Keratinocyte (primary cell): ENCODE results near the gene CLOCK. TPM values are rescaled to one million over a fixed set of nuclear protein-coding genes. Genes with fewer than 3 reads are reported as not detected.
A peak's percentile ranks its signal among the peaks of the same experiment; 100 is the strongest.

ENCODE experiments used
- DNase-seq: peaks from one replicate; pipeline ENCODE4 v3.0.0-alpha.2; 2011; ENCODE audit warnings: low read depth, missing footprints, low spot score
- FAIRE-seq: peaks from 2 replicates; lab custom pipeline; 2011; peaks lifted over from hg19 to GRCh38; lab: Jason Lieb, UNC
- H2AFZ ChIP-seq: 2 replicates; pipeline ENCODE4 v1.6.0; 2012; ENCODE audit warnings: low read length, control low read depth, inconsistent platforms; ENCODE audit not compliant: control insufficient read depth
- H3K27ac ChIP-seq: 2 replicates; pipeline ENCODE4 v1.5.1; 2011; ENCODE audit warnings: low read length; ENCODE audit not compliant: control insufficient read depth, insufficient read depth
- H3K27me3 ChIP-seq: 3 replicates; pipeline ENCODE4 v1.6.0; 2011; ENCODE audit warnings: low read length; ENCODE audit not compliant: control insufficient read depth, insufficient read depth; ENCODE audit errors: extremely low read depth
- H3K36me3 ChIP-seq, 2 experiments: 2 replicates in 1 of 2; 3 replicates in 1 of 2; pipeline ENCODE4 v1.5.1; 2011; ENCODE audit warnings: low read length in 2 of 2, mild to moderate bottlenecking in 1 of 2; ENCODE audit not compliant: control insufficient read depth in 2 of 2, insufficient read depth in 2 of 2; ENCODE audit errors: extremely low read depth in 1 of 2
- H3K4me1 ChIP-seq: 3 replicates; pipeline ENCODE4 v1.5.1; 2011; ENCODE audit warnings: low read length; ENCODE audit not compliant: control insufficient read depth, insufficient read depth; ENCODE audit errors: extremely low read depth
- H3K4me2 ChIP-seq: 3 replicates; pipeline ENCODE4 v1.6.0; 2011; ENCODE audit warnings: low read depth, low read length; ENCODE audit not compliant: control insufficient read depth, insufficient read depth; ENCODE audit errors: extremely low read depth
- H3K4me3 ChIP-seq, 3 experiments: fragments of 200-600 bp in 1 of 3; sonication (generic) in 1 of 3; 2 replicates in 2 of 3; 3 replicates in 1 of 3; pipeline ENCODE4 v1.5.1; 2011 to 2016; ENCODE audit warnings: low read length in 3 of 3, mild to moderate bottlenecking in 3 of 3, control low read depth in 2 of 3, inconsistent platforms in 1 of 3, low read depth in 1 of 3, mixed read lengths in 1 of 3, mixed run types in 1 of 3, moderate library complexity in 1 of 3; ENCODE audit not compliant: control insufficient read depth in 2 of 3, insufficient read depth in 2 of 3; ENCODE audit errors: extremely low read depth in 1 of 3
- H3K79me2 ChIP-seq: 2 replicates; pipeline ENCODE4 v1.6.0; 2012; ENCODE audit warnings: low read length; ENCODE audit not compliant: control insufficient read depth, insufficient read depth
- H3K9ac ChIP-seq: 3 replicates; pipeline ENCODE4 v1.6.0; 2011; ENCODE audit warnings: low read length; ENCODE audit not compliant: control insufficient read depth, insufficient read depth; ENCODE audit errors: extremely low read depth
- H3K9me1 ChIP-seq: 3 replicates; pipeline ENCODE4 v1.6.0; 2011; ENCODE audit warnings: low read length; ENCODE audit not compliant: control insufficient read depth, insufficient read depth; ENCODE audit errors: extremely low read depth
- H3K9me3 ChIP-seq: 2 replicates; pipeline ENCODE4 v1.5.1; 2012; ENCODE audit warnings: low read depth, low read length; ENCODE audit not compliant: control insufficient read depth
- H4K20me1 ChIP-seq: 3 replicates; pipeline ENCODE4 v1.6.0; 2011; ENCODE audit warnings: low read length; ENCODE audit not compliant: control insufficient read depth, insufficient read depth; ENCODE audit errors: extremely low read depth
- CTCF ChIP-seq, 3 experiments: IDR thresholded peaks in 1 of 3; conservative IDR thresholded peaks in 1 of 3; optimal IDR thresholded peaks in 1 of 3; 2 replicates in 2 of 3; 3 replicates in 1 of 3; pipeline versions ENCODE3 to v1.5.1; 2011; ENCODE audit warnings: low read length in 3 of 3, mild to moderate bottlenecking in 3 of 3, moderate library complexity in 2 of 3, control low read depth in 1 of 3, inconsistent platforms in 1 of 3; ENCODE audit not compliant: insufficient read depth in 2 of 3; ENCODE audit errors: extremely low read depth in 1 of 3
- EZH2 ChIP-seq: IDR thresholded peaks from one replicate; pipeline ENCODE4 v1.6.1; 2012; ENCODE audit warnings: inconsistent platforms, mild to moderate bottlenecking, low read length, moderate library complexity
- dilution Hi-C: fragments of 300-500 bp; cut with MboI; formaldehyde crosslinking; loops from one replicate; pipeline ENCODE4 v1.7.0; 2020; ENCODE audit warnings: low sequenced_read_pairs; ENCODE audit not compliant: extremely low pct_ligation_motif_present
- polyA plus RNA-seq, 5 experiments: library from polyadenylated mRNA; depleted of rRNA in 3 of 5; stranded (reverse) in 3 of 5; stranded (forward) in 1 of 5; unstranded in 1 of 5; fragments of >200 nt; gene quantifications; 1 replicate in 1 of 5; 2 replicates in 3 of 5; 3 replicates in 1 of 5; pipeline versions ENCODE4 v1.2.1 to v1.2.3, GENCODE V29; 2011 to 2012; ENCODE audit warnings: missing spikeins in 2 of 5, low read depth in 1 of 5, low replicate concordance in 1 of 5

CLOCK gene
- polyA plus RNA-seq, 1 donor (not counting 4 experiments of a cell fraction or from before 2014, with no cell fraction given), result 27.1 TPM

GRCh38 chr4:55507612-55508011 is 39.1 kb downstream of the CLOCK start:
- Histone ChIP-seq H3K9me1 (no peaks in the 10 kb centered on the region), H3K9ac (no peak overlapping the region), H4K20me1 (no peaks in the 10 kb centered on the region), H3K27ac (no peak overlapping the region), H3K79me2 (peaks cover 17% of the 10 kb centered on the region), H3K4me2 (no peak overlapping the region), H3K4me1 (peaks cover 10% of the 10 kb centered on the region), H3K36me3 (no peaks in the 10 kb centered on the region), H3K4me3 (no peak overlapping the region), H3K9me3 (no peaks in the 10 kb centered on the region), H3K27me3 (no peaks in the 10 kb centered on the region), H2AFZ (no peak overlapping the region)
- dilution Hi-C loops, result no loop called here
- DNase-seq (no peak), FAIRE-seq (no peak)
- no peak for TF ChIP-seq CTCF (optimal IDR thresholded peaks at IDR 0.05 in 1 of 3, IDR thresholded peaks at IDR 0.05 in 1 of 3, conservative IDR thresholded peaks at IDR 0.05 in 1 of 3; ENCODE audit: extremely low read depth in 1 of 3, insufficient read depth in 2 of 3, low read length in 3 of 3)
- no peak for TF ChIP-seq EZH2

GRCh38 chr4:55503169-55503568 is 43.5 kb downstream of the CLOCK start:
- Histone ChIP-seq H3K9me1 (no peaks in the 10 kb centered on the region), H3K4me3 (no peak overlapping the region), H3K27me3 (no peaks in the 10 kb centered on the region), H3K9me3 (no peaks in the 10 kb centered on the region), H3K36me3 (peaks cover 0 to 4% of the 10 kb centered on the region in 2 experiments), H3K4me2 (peak overlapping the region; percentile 34), H2AFZ (no peak overlapping the region), H4K20me1 (no peaks in the 10 kb centered on the region), H3K27ac (peak overlapping the region; percentile 50), H3K9ac (no peak overlapping the region), H3K79me2 (peaks cover 35% of the 10 kb centered on the region), H3K4me1 (peaks cover 10% of the 10 kb centered on the region)
- peak; percentile 85 for FAIRE-seq
- TF ChIP-seq CTCF (optimal IDR thresholded peaks at IDR 0.05 in 1 of 3, IDR thresholded peaks at IDR 0.05 in 1 of 3, conservative IDR thresholded peaks at IDR 0.05 in 1 of 3; ENCODE audit: extremely low read depth in 1 of 3, insufficient read depth in 2 of 3, low read length in 3 of 3), result no peak
- no peak for TF ChIP-seq EZH2
- peak; percentile 46 for DNase-seq
- dilution Hi-C loops, result no loop called here
